HEK293T (cell line): ENCODE measurements around the gene MCTP2.

ENCODE experiments used
- CTCF ChIA-PET: fragments of 350-600 bp; formaldehyde crosslinking; extraction: SDS; loops from one replicate; lab custom pipeline; 2021; ENCODE audit warnings: antibody characterized with exemption, inconsistent platforms; lab: Yijun Ruan, JAX
- POLR2A ChIA-PET: fragments of 350-600 bp; formaldehyde crosslinking; extraction: SDS; loops from one replicate; lab custom pipeline; 2020; ENCODE audit warnings: antibody characterized with exemption, inconsistent platforms; lab: Yijun Ruan, JAX
- DNase-seq: peaks from one replicate; pipeline ENCODE4 v3.0.0; 2012; ENCODE audit warnings: mixed read lengths; ENCODE audit errors: extremely low spot score
- ARNT ChIP-seq: fragments of 450-650 bp; IDR thresholded peaks from 2 replicates; pipeline ENCODE4 v1.6.1; 2017; ENCODE audit warnings: mild to moderate bottlenecking
- BHLHE40 ChIP-seq: fragments of 450-650 bp; IDR thresholded peaks from 2 replicates; pipeline ENCODE4 v1.6.1; 2016; ENCODE audit warnings: mild to moderate bottlenecking, moderate library complexity, borderline replicate concordance
- CTBP1 ChIP-seq: fragments of 450-650 bp; IDR thresholded peaks from 2 replicates; pipeline ENCODE4 v1.6.1; 2016; ENCODE audit warnings: borderline replicate concordance
- ELF4 ChIP-seq: fragments of 450-650 bp; IDR thresholded peaks from 2 replicates; pipeline ENCODE4 v1.6.1; 2017; ENCODE audit warnings: antibody characterized with exemption
- FOXA1 ChIP-seq: fragments of 450-650 bp; IDR thresholded peaks from 2 replicates; pipeline ENCODE4 v1.6.1; 2016; ENCODE audit warnings: mild to moderate bottlenecking
- FOXK2 ChIP-seq: fragments of 450-650 bp; IDR thresholded peaks from 2 replicates; pipeline ENCODE4 v1.6.1; 2016; ENCODE audit warnings: mild to moderate bottlenecking
- FOXM1 ChIP-seq: fragments of 450-650 bp; IDR thresholded peaks from 2 replicates; pipeline ENCODE4 v1.6.1; 2017; ENCODE audit warnings: mild to moderate bottlenecking, borderline replicate concordance
- HDGF ChIP-seq: fragments of 450-650 bp; IDR thresholded peaks from 2 replicates; pipeline ENCODE4 v1.6.1; 2017; ENCODE audit warnings: antibody characterized with exemption, borderline replicate concordance
- L3MBTL2 ChIP-seq: fragments of 450-650 bp; conservative IDR thresholded peaks from 2 replicates; pipeline ENCODE4 v1.6.1; 2016; ENCODE audit warnings: mild to moderate bottlenecking
- LEF1 ChIP-seq: fragments of 450-650 bp; IDR thresholded peaks from 2 replicates; pipeline ENCODE4 v1.6.1; 2017; ENCODE audit warnings: mild to moderate bottlenecking, borderline replicate concordance
- NFRKB ChIP-seq: fragments of 450-650 bp; IDR thresholded peaks from 2 replicates; pipeline ENCODE4 v1.6.1; 2016; ENCODE audit warnings: mild to moderate bottlenecking, moderate library complexity
- SP1 ChIP-seq: fragments of 450-650 bp; IDR thresholded peaks from 2 replicates; pipeline ENCODE4 v1.6.1; 2017
- SUZ12 ChIP-seq: fragments of 450-650 bp; IDR thresholded peaks from 2 replicates; pipeline ENCODE4 v1.6.1; 2016; ENCODE audit warnings: mild to moderate bottlenecking
- TARDBP ChIP-seq: fragments of 450-650 bp; IDR thresholded peaks from 2 replicates; pipeline ENCODE4 v1.6.1; 2016
- ZNF384 ChIP-seq: fragments of 450-650 bp; IDR thresholded peaks from 2 replicates; pipeline ENCODE4 v1.6.1; 2016
- TF ChIP-seq, protein P1 (sequence below): fragments of 450-650 bp; IDR thresholded peaks from 2 replicates; pipeline ENCODE4 v1.6.1; 2016

The MCTP2 gene

DNA sequence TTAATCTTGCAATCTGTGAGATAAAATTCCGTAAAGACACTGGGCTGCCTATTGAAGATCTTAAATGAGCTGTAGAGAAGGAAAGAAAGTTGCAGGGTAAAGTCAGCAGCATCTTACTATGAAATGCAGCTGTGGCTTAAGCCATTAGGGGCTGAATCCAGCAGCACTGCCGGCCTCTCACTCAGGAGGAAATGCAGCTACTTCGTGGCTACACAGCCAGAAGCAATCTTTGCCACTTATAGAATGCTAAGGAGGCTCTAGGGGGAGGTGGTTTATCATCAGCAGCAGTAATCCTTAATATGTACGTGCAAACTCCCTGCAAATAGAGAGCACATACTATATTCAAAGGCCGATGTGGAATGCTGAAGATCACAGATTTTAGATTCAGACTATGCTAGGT, 19.1 kb upstream of the MCTP2 start:
- DNase-seq, result no peak
- POLR2A ChIA-PET, result no interaction called here
- CTCF ChIA-PET, result no interaction called here
- no peak for TF ChIP-seq BHLHE40
- TF ChIP-seq CTBP1, result no peak
- no peak for TF ChIP-seq ZNF384
- TF ChIP-seq ELF4, result no peak
- no peak for TF ChIP-seq FOXM1
- no peak for TF ChIP-seq FOXA1
- no peak for TF ChIP-seq TARDBP
- TF ChIP-seq HDGF, result no peak
- no peak for TF ChIP-seq SP1

- DNase-seq, result no peak
- ChIA-PET CTCF (no interaction called here), POLR2A (no interaction called here)
- TF ChIP-seq LEF1, result no peak
Measured at GRCh38 chr15:94225616-94226015, 5.7 kb upstream of the MCTP2 start.

DNA sequence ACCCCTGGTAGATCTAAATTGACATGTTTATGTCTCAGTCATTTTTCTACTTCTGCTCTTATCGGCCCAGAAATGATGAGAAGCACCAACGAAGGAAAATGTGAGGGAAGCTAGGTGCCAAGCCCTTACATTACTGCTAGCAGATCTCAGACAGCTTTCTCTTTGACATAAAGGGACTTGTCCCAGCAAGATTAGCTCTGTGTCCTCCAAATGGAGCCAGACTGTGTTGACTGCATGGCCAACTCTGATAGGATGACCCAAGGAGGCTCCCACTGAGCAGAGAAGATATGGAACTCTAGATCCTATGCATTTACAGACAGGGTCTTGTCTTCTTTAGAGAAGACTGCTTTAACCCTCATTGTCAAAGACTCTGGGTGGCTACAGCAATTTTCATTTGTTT, 2.8 kb upstream of the MCTP2 start:
- no peak for DNase-seq
- POLR2A ChIA-PET, result no interaction called here
- CTCF ChIA-PET, result no interaction called here
- TF ChIP-seq ARNT, result no peak
- TF ChIP-seq ZNF384, result no peak
- TF ChIP-seq SP1, result no peak
- TF ChIP-seq BHLHE40, result no peak
- no peak for TF ChIP-seq LEF1
- TF ChIP-seq FOXK2, result no peak

- no peak for DNase-seq
- TF ChIP-seq BHLHE40 (no peak), LEF1 (no peak), SP1 (no peak), ELF4 (no peak), L3MBTL2 (no peak), NFRKB (no peak), FOXK2 (no peak), FOXM1 (no peak), TARDBP (no peak), HDGF (no peak)
- TF ChIP-seq, protein P1, sequence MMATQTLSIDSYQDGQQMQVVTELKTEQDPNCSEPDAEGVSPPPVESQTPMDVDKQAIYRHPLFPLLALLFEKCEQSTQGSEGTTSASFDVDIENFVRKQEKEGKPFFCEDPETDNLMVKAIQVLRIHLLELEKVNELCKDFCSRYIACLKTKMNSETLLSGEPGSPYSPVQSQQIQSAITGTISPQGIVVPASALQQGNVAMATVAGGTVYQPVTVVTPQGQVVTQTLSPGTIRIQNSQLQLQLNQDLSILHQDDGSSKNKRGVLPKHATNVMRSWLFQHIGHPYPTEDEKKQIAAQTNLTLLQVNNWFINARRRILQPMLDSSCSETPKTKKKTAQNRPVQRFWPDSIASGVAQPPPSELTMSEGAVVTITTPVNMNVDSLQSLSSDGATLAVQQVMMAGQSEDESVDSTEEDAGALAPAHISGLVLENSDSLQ, result no peak
- ChIA-PET POLR2A (interaction anchor here (1.6 kb wide), 1 partner anchor 10 kb away, joined by 3 read pairs; no protein-coding TSS in a partner anchor), CTCF (interaction anchor here (0.5 to 0.7 kb wide), 2 partner anchors 40 to 51 kb away, joined by 3 read pairs; no protein-coding TSS in a partner anchor)
Measured at GRCh38 chr15:94229591-94230369, 1.6 kb upstream of the MCTP2 start.

- TF ChIP-seq FOXM1 (no peak), BHLHE40 (no peak), ARNT (no peak), SUZ12 (no peak), FOXK2 (no peak), LEF1 (no peak), SP1 (no peak), NFRKB (no peak), TARDBP (no peak), CTBP1 (no peak), HDGF (no peak), FOXA1 (no peak), L3MBTL2 (no peak)
- ChIA-PET POLR2A (interaction anchor here (1.6 kb wide), 1 partner anchor 9 kb away, joined by 3 read pairs; no protein-coding TSS in a partner anchor), CTCF (interaction anchor here (0.5 to 0.7 kb wide), 2 partner anchors 39 to 51 kb away, joined by 3 read pairs; no protein-coding TSS in a partner anchor)
- DNase-seq, result no peak
Measured at GRCh38 chr15:94230431-94230882, 904 bp upstream of the MCTP2 start.

DNA sequence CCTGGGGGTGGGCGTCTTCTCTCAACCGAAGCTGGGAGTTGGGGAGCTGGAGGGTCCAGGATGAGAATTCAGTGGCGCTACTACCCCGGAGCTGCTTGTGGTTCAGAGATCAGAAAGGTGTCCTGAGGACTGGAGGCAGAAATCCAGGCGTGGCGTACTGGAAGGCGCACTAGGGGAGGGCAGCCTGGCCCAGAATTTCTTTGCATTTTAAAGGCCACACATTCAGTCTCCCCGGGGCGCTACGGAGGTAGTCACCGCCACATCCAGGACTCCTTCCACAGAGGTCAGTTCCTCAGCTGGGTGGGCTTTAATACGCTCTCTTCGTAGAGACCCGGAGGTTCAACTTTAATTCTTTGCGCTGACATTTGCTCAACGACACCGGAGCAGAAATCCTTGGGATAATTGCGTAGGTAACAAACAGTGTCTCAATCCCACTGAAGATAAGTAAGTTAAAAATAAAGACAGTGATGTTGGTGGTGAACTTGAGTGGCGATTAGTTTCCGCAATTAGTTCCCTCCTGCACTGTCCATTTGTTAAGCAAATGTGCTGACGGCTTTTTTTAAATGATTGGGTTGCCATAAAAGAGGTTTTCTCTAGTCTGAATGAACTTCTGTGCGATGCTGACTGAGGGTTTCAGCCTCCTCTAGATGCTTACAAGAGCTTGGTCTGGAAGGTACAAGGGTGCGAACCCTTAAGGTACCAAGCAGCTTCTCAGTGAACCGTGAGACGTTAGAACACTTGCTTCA, 535 bp downstream of the MCTP2 start:
- DNase-seq, result no peak
- CTCF ChIA-PET, result no interaction called here
- no peak for TF ChIP-seq BHLHE40
- no peak for TF ChIP-seq CTBP1
- no peak for TF ChIP-seq LEF1
- TF ChIP-seq HDGF, result no peak
- no peak for TF ChIP-seq TARDBP
- TF ChIP-seq SP1, result no peak
- no peak for TF ChIP-seq FOXA1
- POLR2A ChIA-PET, result interaction anchor here (1.6 kb wide), 1 partner anchor 8 kb away, joined by 3 read pairs; no protein-coding TSS in a partner anchor

- POLR2A ChIA-PET, result no interaction called here
- DNase-seq, result no peak
- TF ChIP-seq ELF4 (no peak), ZNF384 (no peak), CTBP1 (no peak), FOXK2 (no peak), L3MBTL2 (no peak), SUZ12 (no peak), BHLHE40 (no peak), NFRKB (no peak), FOXM1 (no peak), HDGF (no peak), SP1 (no peak), FOXA1 (no peak), ARNT (no peak), TARDBP (no peak), LEF1 (no peak)
- TF ChIP-seq, protein P1, result no peak
- CTCF ChIA-PET, result no interaction called here
Measured at GRCh38 chr15:94233441-94233840, 2.1 kb downstream of the MCTP2 start.
